Epithelial cell of proximal tubule (primary cell): ENCODE data around the gene SLC5A6. TPM values are rescaled to one million over a fixed set of nuclear protein-coding genes. Genes with fewer than 3 reads are reported as not detected.
A peak's percentile ranks its signal among the peaks of the same experiment; 100 is the strongest.

ENCODE experiments used
- DNase-seq: peaks from one replicate; pipeline ENCODE4 v3.0.0-alpha.2; 2011; ENCODE audit warnings: low read depth
- H3K4me3 ChIP-seq: 2 replicates; pipeline ENCODE4 v1.5.1; 2011; ENCODE audit warnings: low read depth, mild to moderate bottlenecking, low read length
- CTCF ChIP-seq: conservative IDR thresholded peaks from 2 replicates; pipeline ENCODE4 v1.5.1; 2012; ENCODE audit warnings: low read depth, mild to moderate bottlenecking, low read length
- total RNA-seq: library from RNA; depleted of rRNA; stranded (reverse); fragments of >200 nt; gene quantifications from 2 replicates; pipeline ENCODE4 v1.2.3, GENCODE V29; 2015

The SLC5A6 gene
- total RNA-seq, 1 donor from 2014 or later: 51.5 TPM

DNA sequence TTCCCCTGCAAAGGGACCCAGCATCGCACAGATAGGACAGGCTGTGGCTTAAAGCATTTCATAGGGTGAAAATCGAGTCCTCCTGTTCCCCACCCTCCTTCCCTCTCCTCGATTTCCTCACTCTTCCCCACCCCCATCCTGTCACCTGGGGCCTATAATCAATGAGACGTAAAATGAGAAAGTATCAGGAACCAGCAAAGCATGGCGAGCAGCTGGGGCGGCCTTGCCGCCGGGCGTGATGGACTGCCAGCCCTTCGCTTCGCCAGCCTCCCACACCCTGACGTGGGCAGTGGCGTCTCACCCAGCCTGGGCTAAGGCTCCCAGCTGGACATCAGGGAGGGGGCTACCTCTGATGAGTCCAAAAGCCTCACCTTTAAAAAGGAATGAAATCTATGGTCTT lies 39.7 kb upstream of the SLC5A6 start:
- TF ChIP-seq CTCF: no peak
- no peak for DNase-seq
- H3K4me3 ChIP-seq: no peak overlapping the region

GRCh38 chr2:27250652-27251379 lies 38.7 kb upstream of the SLC5A6 start:
- TF ChIP-seq CTCF: no peak
- DNase-seq: no peak
- no peak overlapping the region for H3K4me3 ChIP-seq

DNA sequence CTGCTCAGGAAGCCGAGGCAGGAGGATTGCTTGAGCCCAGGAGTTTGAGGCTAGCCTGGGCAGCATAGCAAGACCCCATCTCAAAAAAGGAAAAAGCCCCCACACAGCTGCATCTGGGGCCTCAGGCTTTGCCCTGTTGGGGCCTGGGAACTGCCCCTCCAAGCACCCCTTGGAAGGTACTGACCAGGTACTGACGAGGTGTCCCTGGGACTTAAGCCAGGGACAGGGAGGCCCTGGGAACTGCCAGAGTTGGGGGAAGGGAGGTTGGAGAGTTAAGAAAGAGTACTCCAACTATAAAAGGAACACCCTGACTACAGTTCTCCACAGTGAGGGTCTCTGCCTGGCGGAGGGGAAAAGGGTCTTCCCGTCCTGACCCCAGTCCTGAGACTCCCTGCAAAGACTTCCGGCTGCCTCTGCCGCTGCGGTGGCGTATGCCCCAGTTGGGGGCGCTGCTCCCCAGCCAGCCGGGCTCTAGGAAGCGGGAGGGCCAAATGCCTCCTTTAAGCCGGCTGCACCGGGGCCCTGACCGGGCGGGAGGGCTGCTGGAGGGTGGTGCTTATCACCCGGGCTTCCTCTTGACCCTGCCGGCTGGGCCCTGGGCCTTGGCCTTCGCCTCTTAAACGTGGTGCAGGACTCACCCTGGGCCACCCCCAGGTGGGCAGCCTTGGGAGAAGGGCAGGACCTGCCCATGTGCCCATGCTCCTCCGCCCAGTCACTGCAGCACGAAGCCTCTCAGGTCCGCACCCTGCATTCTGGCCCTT lies 38.0 kb upstream of the SLC5A6 start:
- H3K4me3 ChIP-seq: no peak overlapping the region
- DNase-seq: no peak
- peak; percentile 87 for TF ChIP-seq CTCF

- DNase-seq: no peak
- H3K4me3 ChIP-seq: no peak overlapping the region
- no peak for TF ChIP-seq CTCF
Observed at GRCh38 chr2:27249159-27249890, 37.3 kb upstream of the SLC5A6 start.

GRCh38 chr2:27247893-27248292 lies 35.8 kb upstream of the SLC5A6 start:
- TF ChIP-seq CTCF: no peak
- DNase-seq: no peak
- H3K4me3 ChIP-seq: no peak overlapping the region

- no peak for TF ChIP-seq CTCF
- H3K4me3 ChIP-seq: no peak overlapping the region
- DNase-seq: no peak
Observed at GRCh38 chr2:27245626-27246025, 33.6 kb upstream of the SLC5A6 start.
